ENCODE results near the gene ADAMTS15. TPM values are rescaled to one million over a fixed set of nuclear protein-coding genes. Genes with fewer than 3 reads are reported as not detected.

ADAMTS15 gene
- total RNA-seq, 1 donor from 2014 or later: 81.6 TPM

DNA sequence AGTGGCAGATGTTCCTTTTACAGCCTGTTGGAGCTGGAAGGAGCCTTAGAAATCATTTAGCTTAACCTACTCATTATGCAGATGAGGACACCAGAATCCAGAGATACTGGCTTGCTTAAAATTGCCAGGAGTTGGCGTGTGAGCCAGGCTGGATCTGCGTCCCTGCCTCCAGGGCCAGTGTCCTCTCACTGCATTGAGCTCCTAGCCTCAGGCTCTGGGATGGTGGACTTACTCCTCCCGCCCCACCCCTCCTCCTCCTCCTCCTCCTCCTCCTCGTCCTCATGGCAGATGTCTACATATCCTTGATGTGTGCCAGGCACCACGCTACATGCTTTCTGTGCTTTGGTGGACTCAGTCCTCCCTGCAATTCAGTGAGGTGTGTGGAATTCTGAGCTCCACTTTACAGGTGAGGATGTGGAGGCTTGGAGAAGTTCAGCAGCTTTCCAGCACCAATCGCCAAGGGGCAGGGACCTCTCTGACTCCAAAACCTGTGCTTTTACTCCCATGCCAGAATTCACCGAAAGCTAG is 24.1 kb downstream of the ADAMTS15 start:
- Mint-ChIP-seq H3K4me1 (ENCODE audit: unreplicated experiment) (peaks cover 5% of the 10 kb centered on the region), H3K27me3 (ENCODE audit: unreplicated experiment) (no peaks in the 10 kb centered on the region), H3K36me3 (ENCODE audit: unreplicated experiment) (peaks cover 51% of the 10 kb centered on the region), H3K4me3 (ENCODE audit: unreplicated experiment) (no peak overlapping the region), H3K27ac (ENCODE audit: unreplicated experiment) (no peak overlapping the region), H3K9me3 (ENCODE audit: unreplicated experiment) (no peaks in the 10 kb centered on the region)
- TF ChIP-seq, protein P1, sequence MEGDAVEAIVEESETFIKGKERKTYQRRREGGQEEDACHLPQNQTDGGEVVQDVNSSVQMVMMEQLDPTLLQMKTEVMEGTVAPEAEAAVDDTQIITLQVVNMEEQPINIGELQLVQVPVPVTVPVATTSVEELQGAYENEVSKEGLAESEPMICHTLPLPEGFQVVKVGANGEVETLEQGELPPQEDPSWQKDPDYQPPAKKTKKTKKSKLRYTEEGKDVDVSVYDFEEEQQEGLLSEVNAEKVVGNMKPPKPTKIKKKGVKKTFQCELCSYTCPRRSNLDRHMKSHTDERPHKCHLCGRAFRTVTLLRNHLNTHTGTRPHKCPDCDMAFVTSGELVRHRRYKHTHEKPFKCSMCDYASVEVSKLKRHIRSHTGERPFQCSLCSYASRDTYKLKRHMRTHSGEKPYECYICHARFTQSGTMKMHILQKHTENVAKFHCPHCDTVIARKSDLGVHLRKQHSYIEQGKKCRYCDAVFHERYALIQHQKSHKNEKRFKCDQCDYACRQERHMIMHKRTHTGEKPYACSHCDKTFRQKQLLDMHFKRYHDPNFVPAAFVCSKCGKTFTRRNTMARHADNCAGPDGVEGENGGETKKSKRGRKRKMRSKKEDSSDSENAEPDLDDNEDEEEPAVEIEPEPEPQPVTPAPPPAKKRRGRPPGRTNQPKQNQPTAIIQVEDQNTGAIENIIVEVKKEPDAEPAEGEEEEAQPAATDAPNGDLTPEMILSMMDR (IDR thresholded peaks at IDR 0.05): no peak
- no peak for DNase-seq (ENCODE audit: extremely low spot score, unreplicated experiment)

DNA sequence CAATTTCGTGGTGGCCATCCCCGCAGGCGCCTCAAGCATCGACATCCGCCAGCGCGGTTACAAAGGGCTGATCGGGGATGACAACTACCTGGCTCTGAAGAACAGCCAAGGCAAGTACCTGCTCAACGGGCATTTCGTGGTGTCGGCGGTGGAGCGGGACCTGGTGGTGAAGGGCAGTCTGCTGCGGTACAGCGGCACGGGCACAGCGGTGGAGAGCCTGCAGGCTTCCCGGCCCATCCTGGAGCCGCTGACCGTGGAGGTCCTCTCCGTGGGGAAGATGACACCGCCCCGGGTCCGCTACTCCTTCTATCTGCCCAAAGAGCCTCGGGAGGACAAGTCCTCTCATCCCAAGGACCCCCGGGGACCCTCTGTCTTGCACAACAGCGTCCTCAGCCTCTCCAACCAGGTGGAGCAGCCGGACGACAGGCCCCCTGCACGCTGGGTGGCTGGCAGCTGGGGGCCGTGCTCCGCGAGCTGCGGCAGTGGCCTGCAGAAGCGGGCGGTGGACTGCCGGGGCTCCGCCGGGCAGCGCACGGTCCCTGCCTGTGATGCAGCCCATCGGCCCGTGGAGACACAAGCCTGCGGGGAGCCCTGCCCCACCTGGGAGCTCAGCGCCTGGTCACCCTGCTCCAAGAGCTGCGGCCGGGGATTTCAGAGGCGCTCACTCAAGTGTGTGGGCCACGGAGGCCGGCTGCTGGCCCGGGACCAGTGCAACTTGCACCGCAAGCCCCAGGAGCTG is 24.8 kb downstream of the ADAMTS15 start:
- Mint-ChIP-seq H3K4me1 (ENCODE audit: unreplicated experiment) (peaks cover 5% of the 10 kb centered on the region), H3K4me3 (ENCODE audit: unreplicated experiment) (no peak overlapping the region), H3K27ac (ENCODE audit: unreplicated experiment) (no peak overlapping the region), H3K9me3 (ENCODE audit: unreplicated experiment) (no peaks in the 10 kb centered on the region), H3K36me3 (ENCODE audit: unreplicated experiment) (peaks cover 44% of the 10 kb centered on the region), H3K27me3 (ENCODE audit: unreplicated experiment) (no peaks in the 10 kb centered on the region)
- peak; percentile 84 for DNase-seq (ENCODE audit: extremely low spot score, unreplicated experiment)
- TF ChIP-seq, protein P1 (IDR thresholded peaks at IDR 0.05): no peak

DNA sequence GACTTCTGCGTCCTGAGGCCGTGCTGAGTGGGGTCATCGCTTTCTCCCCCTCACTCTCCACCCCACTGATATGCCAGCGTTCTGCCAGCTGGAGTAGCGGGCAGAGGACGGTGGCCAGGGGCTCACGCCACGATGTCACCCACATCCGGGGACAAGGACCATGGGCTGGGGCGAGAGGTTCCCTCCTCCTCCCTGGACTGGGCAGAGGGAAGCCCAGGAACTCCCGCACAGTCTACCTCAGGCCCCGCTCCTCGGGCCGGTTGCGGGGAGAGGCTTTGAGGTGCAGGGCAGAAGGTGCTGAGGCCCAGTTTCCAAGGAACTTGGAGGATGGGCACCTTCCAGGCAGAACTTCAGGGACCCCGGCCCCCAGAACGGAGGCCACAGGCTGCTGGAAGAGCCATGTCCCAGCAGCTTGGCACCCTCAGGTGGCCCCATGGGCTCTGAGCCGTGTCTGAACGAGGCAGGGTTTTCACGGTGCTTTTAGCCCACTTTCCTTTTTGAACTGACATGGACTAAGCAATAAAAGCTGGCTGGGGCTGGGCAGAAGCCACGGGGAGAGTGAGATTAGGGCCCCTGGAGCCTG is 25.4 kb downstream of the ADAMTS15 start:
- Mint-ChIP-seq H3K9me3 (ENCODE audit: unreplicated experiment) (no peaks in the 10 kb centered on the region), H3K4me3 (ENCODE audit: unreplicated experiment) (no peak overlapping the region), H3K36me3 (ENCODE audit: unreplicated experiment) (peaks cover 43% of the 10 kb centered on the region), H3K27me3 (ENCODE audit: unreplicated experiment) (no peaks in the 10 kb centered on the region), H3K27ac (ENCODE audit: unreplicated experiment) (no peak overlapping the region), H3K4me1 (ENCODE audit: unreplicated experiment) (peaks cover 5% of the 10 kb centered on the region)
- TF ChIP-seq, protein P1 (IDR thresholded peaks at IDR 0.05): no peak
- DNase-seq (ENCODE audit: extremely low spot score, unreplicated experiment): no peak

DNA sequence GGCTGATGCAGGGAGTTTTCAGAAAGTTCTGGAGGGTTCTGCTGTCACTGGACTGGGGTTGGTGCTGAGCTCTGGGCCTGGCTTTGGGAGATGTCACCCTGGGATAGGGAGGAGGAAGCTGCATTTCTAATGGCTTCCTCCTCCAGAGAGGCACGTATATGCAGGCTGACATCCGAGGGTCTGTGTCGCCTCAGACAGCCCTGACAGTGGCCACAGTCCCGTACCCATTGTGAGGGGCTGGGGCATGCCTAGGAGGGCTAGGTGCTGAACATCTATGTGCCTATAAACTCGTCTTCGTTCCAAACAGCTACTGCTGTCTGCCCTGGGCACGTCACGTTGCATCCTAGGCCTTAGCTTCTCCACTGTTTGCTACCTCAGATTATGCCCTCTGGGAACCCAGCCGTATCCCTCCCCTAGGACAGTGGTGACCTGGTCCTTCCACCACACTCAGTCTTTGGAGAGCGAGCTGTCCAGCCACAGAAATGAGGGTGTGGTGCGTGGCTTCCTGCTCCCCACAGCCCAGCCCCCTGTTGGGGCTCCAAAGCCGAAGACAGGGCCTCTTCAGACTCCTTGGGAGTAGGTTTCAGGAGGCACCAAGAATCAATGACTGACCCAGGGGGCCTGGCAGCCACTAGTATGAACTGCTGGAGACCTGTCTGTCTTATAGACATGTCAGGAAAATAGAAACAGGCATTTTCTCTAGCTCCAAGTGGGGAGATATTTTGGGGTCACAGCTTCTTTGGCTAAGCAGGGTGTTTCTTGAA is 26.4 kb downstream of the ADAMTS15 start:
- DNase-seq (ENCODE audit: extremely low spot score, unreplicated experiment): peak; percentile 76

More for the DNA sequence above, 26.4 kb downstream of the ADAMTS15 start:
- Mint-ChIP-seq H3K9me3 (ENCODE audit: unreplicated experiment) (no peaks in the 10 kb centered on the region), H3K4me3 (ENCODE audit: unreplicated experiment) (no peak overlapping the region), H3K27ac (ENCODE audit: unreplicated experiment) (peak overlapping the region; percentile 44), H3K4me1 (ENCODE audit: unreplicated experiment) (peaks cover 5% of the 10 kb centered on the region), H3K36me3 (ENCODE audit: unreplicated experiment) (peaks cover 37% of the 10 kb centered on the region), H3K27me3 (ENCODE audit: unreplicated experiment) (no peaks in the 10 kb centered on the region)
- TF ChIP-seq, protein P1 (IDR thresholded peaks at IDR 0.05): no peak

Data from osteocyte (in vitro differentiated cells).